ENCODE results near the gene MICU1.

Gene MICU1

DNA sequence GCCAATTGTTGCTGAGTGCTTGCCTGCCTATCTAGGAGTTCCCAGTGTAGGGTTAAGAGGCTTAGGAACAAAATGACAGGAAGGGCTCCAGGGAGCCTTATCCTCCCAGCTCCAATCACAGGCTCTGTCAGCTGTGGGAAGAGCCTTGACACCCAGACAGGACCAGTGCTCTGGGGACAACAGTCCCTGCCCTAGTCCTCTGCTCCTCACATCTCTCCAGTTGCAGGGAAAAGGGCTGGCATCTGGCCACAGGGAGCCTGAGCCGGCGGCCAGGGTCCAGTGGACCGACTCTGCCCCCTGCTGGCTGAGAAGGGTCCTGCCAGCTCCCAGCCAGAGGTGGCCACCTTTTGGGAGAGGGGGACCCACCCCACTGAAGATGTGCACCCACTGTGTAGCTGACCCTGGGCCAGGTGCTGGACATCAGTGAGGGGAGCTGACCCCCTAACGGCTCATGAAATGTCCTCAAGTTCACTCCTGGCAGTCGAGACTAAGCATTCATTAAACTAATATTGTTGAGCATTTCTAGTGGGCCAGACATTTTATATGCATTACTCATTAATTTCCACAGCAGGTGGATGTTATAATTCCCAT lies 288.7 kb downstream of the MICU1 start:
- in situ Hi-C loops (cut with HindIII; ENCODE audit: low pct_ligation_motif_present, low sequenced_read_pairs): no loop called here
- Histone ChIP-seq H3K27ac (peak overlapping the region; percentile 96), H3K4me3 (ENCODE audit: low read depth, low read length) (no peak overlapping the region), H3K27me3 (replicated peaks) (no peaks in the 10 kb centered on the region), H3K36me3 (replicated peaks) (peaks cover 29% of the 10 kb centered on the region)
- peak; percentile 57 for DNase-seq
- TF ChIP-seq, protein P1, sequence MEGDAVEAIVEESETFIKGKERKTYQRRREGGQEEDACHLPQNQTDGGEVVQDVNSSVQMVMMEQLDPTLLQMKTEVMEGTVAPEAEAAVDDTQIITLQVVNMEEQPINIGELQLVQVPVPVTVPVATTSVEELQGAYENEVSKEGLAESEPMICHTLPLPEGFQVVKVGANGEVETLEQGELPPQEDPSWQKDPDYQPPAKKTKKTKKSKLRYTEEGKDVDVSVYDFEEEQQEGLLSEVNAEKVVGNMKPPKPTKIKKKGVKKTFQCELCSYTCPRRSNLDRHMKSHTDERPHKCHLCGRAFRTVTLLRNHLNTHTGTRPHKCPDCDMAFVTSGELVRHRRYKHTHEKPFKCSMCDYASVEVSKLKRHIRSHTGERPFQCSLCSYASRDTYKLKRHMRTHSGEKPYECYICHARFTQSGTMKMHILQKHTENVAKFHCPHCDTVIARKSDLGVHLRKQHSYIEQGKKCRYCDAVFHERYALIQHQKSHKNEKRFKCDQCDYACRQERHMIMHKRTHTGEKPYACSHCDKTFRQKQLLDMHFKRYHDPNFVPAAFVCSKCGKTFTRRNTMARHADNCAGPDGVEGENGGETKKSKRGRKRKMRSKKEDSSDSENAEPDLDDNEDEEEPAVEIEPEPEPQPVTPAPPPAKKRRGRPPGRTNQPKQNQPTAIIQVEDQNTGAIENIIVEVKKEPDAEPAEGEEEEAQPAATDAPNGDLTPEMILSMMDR (IDR thresholded peaks at IDR 0.05; ENCODE audit: low read depth, low read length, missing control alignments): peak; percentile 100

DNA sequence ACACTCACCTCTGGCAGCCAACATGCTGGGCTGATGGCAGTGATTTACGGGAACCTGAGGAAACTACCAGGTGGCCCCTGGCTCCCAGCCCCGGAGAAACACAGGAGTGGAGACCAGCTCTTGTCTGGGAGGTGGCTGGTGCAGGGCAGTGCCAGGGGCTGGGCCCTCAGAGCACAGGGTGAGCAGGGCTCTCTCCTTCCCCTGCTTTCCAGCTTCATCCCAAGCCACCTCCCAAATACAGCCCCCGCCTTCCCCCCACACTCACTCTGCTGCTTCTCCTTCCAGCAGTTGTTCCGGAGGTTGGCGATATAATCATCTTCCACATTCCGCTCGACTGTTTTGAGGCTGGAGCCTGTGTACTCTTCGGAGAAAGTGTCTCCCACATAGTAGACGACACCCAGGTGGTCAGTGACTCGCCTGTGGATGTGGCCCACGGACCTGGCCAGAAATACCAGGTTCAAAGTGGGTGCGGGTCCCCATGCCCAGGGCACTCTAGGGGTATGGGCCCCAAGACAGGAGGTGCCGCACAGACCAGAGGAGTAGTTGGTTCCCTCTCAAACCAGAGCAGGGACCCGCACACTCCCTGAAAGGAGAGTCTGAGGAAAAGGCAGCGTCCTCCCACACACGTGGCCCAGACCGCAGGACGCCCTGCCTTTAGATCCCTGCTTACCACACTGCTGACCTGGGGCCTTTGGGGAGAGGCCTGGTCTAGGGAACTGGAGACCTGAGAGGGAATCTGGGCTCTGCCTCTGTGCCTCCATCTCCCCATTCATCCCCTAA lies 289.4 kb downstream of the MICU1 start:
- DNase-seq: no peak
- TF ChIP-seq, protein P1 (IDR thresholded peaks at IDR 0.05; ENCODE audit: low read depth, low read length, missing control alignments): no peak
- Histone ChIP-seq H3K27me3 (replicated peaks) (no peaks in the 10 kb centered on the region), H3K4me3 (ENCODE audit: low read depth, low read length) (no peak overlapping the region), H3K27ac (peak overlapping the region; percentile 96), H3K36me3 (replicated peaks) (peaks cover 29% of the 10 kb centered on the region)
- in situ Hi-C loops (cut with HindIII; ENCODE audit: low pct_ligation_motif_present, low sequenced_read_pairs): no loop called here

DNA sequence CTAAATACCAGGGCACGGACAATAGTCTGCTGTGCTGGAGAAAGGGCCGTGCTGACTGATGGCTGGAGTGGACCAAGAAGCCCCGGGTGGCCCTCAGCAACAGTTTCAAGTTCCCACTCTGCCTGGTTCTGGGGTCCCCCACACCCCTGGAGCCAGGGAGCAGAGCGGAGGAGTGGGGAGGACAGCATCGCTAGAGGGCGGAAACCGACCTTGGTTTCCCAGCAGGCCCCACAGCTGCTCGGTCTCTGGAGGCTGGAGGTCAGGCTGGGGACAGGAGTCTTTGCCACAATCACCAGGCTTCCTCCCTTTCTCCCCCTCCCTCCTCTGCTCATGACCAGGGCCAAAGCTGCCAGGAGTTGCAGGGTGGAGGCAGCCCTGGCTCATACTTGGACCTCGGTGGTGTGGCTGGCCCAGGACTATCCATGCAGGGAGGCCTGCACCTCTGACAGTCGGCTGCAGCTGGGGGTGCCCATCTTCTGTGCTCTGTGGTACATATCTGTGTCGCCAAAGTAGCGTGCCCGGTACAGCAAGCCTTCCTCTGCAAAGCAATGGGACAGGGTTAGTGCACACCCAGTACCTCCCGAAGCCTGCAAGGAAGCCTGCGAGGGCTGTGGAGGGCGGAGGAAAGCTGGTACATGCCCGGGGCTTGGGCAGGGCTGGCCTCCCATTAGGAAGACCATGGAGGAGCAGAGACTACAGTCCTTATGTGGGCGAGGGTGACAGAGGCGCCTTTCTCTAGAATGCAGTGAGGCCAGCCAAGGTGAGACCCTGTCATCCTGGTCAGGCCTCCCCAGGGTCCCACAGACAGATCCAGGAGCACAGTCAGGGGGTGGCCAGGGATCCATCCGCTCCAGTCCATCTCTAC lies 290.3 kb downstream of the MICU1 start:
- Histone ChIP-seq H3K36me3 (replicated peaks) (peaks cover 25% of the 10 kb centered on the region), H3K4me3 (ENCODE audit: low read depth, low read length) (no peak overlapping the region), H3K27me3 (replicated peaks) (no peaks in the 10 kb centered on the region), H3K27ac (peak overlapping the region; percentile 96)
- in situ Hi-C loops (cut with HindIII; ENCODE audit: low pct_ligation_motif_present, low sequenced_read_pairs): no loop called here
- DNase-seq: peak; percentile 68
- TF ChIP-seq, protein P1 (IDR thresholded peaks at IDR 0.05; ENCODE audit: low read depth, low read length, missing control alignments): peak; percentile 36

DNA sequence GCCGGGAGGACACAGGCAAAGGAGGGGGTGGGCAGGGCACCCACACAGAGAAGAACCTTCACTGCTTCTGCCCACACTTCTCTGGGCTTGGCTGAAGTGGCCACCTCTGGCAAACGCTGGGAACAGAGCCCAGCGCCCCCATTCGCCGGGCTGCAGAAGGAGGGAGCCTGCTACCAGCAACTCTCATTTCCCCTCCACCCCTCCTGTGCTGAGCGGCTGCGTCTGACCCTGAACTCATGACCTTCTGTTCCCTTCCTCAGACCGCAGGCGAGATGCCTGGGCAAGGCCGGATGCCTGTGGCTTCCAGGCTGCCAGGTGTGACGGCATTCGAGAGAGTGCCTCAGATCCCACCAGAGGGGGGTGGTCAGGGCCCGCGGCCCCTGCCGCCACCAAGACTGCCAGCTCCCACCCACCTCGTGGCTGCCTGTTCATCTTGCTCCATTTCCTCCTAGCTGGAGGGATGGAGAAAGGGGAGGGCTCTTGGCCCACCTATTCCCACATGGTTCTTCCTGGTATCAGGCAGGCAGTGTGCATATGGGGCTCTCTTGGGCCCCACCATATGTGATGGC lies 291.0 kb downstream of the MICU1 start:
- peak overlapping the region; percentile 96 for H3K27ac ChIP-seq
- DNase-seq: peak; percentile 96
- H3K27me3 ChIP-seq (replicated peaks): no peaks in the 10 kb centered on the region
- TF ChIP-seq, protein P1 (IDR thresholded peaks at IDR 0.05; ENCODE audit: low read depth, low read length, missing control alignments): peak; percentile 65
- H3K36me3 ChIP-seq (replicated peaks): peaks cover 22% of the 10 kb centered on the region
- in situ Hi-C loops (cut with HindIII; ENCODE audit: low pct_ligation_motif_present, low sequenced_read_pairs): no loop called here
- no peak overlapping the region for H3K4me3 ChIP-seq (ENCODE audit: low read depth, low read length)

DNA sequence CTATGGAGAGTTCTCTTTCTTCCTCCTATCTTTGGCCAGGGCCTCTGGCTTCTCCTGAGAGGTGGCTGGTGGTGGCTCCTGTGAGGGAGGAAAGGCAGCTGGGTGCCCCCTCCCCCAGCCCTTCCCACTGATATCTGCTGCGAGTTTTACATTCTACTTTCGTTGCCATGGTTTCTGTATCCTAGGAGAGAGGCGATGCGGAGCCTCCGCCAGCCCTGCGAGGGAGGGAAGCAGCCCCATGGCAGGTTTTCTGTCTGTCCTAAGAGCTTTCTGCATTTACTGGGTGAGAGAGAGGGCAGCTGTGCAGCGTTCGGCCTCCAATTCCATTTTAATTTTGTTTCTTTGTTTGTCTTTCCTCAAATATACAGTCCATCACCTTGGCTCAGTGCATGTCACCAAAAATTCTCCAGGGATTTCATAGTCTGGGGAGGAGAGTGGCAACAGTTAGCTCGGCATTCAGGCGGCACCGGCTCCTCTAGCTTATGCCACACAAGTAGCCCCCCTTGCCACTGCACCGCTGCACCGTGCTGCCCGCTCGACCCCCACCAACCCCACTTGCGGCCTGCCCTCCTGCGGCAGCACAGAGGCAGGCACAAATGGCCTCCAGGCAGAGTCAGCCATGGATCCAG lies 291.6 kb downstream of the MICU1 start:
- TF ChIP-seq, protein P1 (IDR thresholded peaks at IDR 0.05; ENCODE audit: low read depth, low read length, missing control alignments): no peak
- Histone ChIP-seq H3K36me3 (replicated peaks) (peaks cover 22% of the 10 kb centered on the region), H3K27ac (peak overlapping the region; percentile 96), H3K27me3 (replicated peaks) (no peaks in the 10 kb centered on the region), H3K4me3 (ENCODE audit: low read depth, low read length) (no peak overlapping the region)
- in situ Hi-C loops (cut with HindIII; ENCODE audit: low pct_ligation_motif_present, low sequenced_read_pairs): no loop called here
- DNase-seq: peak; percentile 89
